Cardiac muscle cell (in vitro differentiated cells and primary cell): ENCODE data around the gene MYH4. TPM values are rescaled to one million over a fixed set of nuclear protein-coding genes. Genes with fewer than 3 reads are reported as not detected.

Experiments used
- DNase-seq, 2 donors: peaks; one replicate each; pipeline versions ENCODE4 v3.0.0 to v3.0.0-alpha.2; 2010 to 2017; ENCODE audit warnings: low read depth in 1 of 2, low spot score in 1 of 2
- H3K27ac ChIP-seq: fragments of 200-600 bp; sonication (generic); 2 replicates; pipeline ENCODE4 v1.5.1; 2016
- H3K27me3 ChIP-seq: fragments of 200-600 bp; sonication (generic); 2 replicates; pipeline ENCODE4 v1.6.0; 2016; ENCODE audit warnings: control low read depth
- H3K36me3 ChIP-seq: fragments of 200-600 bp; sonication (generic); 2 replicates; pipeline ENCODE4 v1.5.1; 2016; ENCODE audit warnings: control low read depth
- H3K4me1 ChIP-seq: fragments of 200-600 bp; sonication (generic); 2 replicates; pipeline ENCODE4 v1.8.1; 2017; ENCODE audit warnings: low read depth, mild to moderate bottlenecking, mixed run types
- H3K4me3 ChIP-seq: fragments of 200-600 bp; sonication (generic); 2 replicates; pipeline ENCODE4 v1.5.1; 2016; ENCODE audit warnings: mild to moderate bottlenecking
- H3K9me3 ChIP-seq: fragments of 200-600 bp; sonication (generic); 2 replicates; pipeline ENCODE4 v1.5.1; 2017; ENCODE audit warnings: low read depth, mild to moderate bottlenecking, control low read depth
- polyA plus RNA-seq: library from polyadenylated mRNA; unstranded; fragments of >200 nt; fragmentation: Nextera tagmentation; extraction: Ambion mirVana; gene quantifications from 2 replicates; pipeline ENCODE4 v1.2.1, GENCODE V29; 2016
- total RNA-seq: library from RNA; depleted of rRNA; stranded (reverse); fragments of >200 nt; gene quantifications from 2 replicates; pipeline ENCODE4 v1.2.3, GENCODE V29; 2016
- TF ChIP-seq, protein P1 (sequence below): IDR thresholded peaks from 2 replicates; pipeline ENCODE4 v1.5.1; 2012; ENCODE audit warnings: low read depth, mild to moderate bottlenecking, low read length

MYH4 gene
- total and polyA plus RNA-seq, 2 experiments from 2014 or later: 0.11 to 0.18 TPM

DNA sequence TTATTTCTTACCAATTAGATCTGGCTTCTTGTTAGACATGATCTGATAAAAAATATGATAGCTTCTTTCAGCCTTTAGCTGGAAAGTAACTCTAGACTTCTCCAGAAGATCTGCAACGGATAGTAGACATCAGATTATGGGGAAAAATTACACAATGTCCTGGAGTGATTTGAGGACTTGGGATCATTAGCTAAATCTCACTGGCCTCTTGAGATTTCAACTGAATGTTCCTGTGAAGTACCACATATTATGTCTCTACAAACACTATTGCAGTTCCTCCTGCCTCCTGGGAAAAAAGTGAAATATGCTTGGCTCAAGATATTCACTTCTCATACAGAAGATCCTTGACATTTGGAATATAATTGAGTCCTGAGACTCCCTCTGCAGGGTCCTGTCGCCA lies 43.5 kb upstream of the MYH4 start:
- TF ChIP-seq, protein P1, sequence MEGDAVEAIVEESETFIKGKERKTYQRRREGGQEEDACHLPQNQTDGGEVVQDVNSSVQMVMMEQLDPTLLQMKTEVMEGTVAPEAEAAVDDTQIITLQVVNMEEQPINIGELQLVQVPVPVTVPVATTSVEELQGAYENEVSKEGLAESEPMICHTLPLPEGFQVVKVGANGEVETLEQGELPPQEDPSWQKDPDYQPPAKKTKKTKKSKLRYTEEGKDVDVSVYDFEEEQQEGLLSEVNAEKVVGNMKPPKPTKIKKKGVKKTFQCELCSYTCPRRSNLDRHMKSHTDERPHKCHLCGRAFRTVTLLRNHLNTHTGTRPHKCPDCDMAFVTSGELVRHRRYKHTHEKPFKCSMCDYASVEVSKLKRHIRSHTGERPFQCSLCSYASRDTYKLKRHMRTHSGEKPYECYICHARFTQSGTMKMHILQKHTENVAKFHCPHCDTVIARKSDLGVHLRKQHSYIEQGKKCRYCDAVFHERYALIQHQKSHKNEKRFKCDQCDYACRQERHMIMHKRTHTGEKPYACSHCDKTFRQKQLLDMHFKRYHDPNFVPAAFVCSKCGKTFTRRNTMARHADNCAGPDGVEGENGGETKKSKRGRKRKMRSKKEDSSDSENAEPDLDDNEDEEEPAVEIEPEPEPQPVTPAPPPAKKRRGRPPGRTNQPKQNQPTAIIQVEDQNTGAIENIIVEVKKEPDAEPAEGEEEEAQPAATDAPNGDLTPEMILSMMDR: no peak
- Histone ChIP-seq H3K4me3 (no peak overlapping the region), H3K27ac (no peak overlapping the region), H3K9me3 (no peaks in the 10 kb centered on the region), H3K4me1 (no peaks in the 10 kb centered on the region), H3K27me3 (no peaks in the 10 kb centered on the region), H3K36me3 (no peaks in the 10 kb centered on the region)
- no peak for DNase-seq

DNA sequence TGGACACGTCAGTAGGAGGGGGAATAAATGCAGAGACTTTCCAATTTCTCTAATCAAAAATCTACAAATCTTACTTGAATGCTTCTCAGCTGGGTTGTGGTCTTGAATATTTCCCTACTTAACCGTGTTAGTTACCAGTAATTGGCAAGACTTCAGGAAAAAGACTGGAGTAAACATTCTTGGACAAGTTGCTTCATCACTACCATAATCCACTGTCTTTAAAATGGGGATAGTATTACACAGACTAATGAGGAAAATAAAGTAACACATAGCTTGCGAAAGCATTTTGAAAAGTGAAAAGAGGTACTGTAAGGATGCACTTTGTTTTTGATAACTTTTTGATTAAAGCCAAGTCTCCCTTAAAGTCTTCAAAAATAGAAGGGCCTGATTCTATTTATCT lies 30.6 kb upstream of the MYH4 start:
- Histone ChIP-seq H3K27me3 (peaks cover 3% of the 10 kb centered on the region), H3K27ac (no peak overlapping the region)
- DNase-seq: peak in 1 of 2 donors; percentile 37

DNA sequence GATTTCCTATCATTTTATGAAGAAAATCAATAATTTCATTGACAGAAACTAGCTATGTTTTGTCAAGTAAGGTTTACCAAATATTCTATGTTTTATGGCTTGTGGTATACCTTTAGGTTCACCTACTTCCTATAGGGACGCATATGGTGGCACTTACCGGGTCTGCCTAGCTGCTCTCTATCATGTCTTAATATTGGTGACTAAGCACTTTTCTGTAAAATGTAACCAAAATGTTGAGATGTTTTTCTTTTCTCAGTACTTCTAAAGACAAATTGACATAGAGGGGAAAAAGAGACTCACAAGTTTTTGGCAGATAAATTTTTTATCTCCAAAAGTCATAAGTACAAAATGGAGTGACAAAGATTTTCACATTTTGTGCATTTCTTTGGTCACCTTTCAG lies 22.6 kb upstream of the MYH4 start:
- no peak for DNase-seq
- Histone ChIP-seq H3K27me3 (no peaks in the 10 kb centered on the region), H3K27ac (no peak overlapping the region), H3K36me3 (no peaks in the 10 kb centered on the region), H3K4me1 (no peaks in the 10 kb centered on the region), H3K9me3 (no peaks in the 10 kb centered on the region), H3K4me3 (no peak overlapping the region)
- TF ChIP-seq, protein P1: no peak

More for the DNA sequence above, 30.6 kb upstream of the MYH4 start:
- Histone ChIP-seq H3K9me3 (no peaks in the 10 kb centered on the region), H3K4me3 (no peak overlapping the region), H3K4me1 (no peaks in the 10 kb centered on the region), H3K36me3 (no peaks in the 10 kb centered on the region)
- TF ChIP-seq, protein P1: no peak

DNA sequence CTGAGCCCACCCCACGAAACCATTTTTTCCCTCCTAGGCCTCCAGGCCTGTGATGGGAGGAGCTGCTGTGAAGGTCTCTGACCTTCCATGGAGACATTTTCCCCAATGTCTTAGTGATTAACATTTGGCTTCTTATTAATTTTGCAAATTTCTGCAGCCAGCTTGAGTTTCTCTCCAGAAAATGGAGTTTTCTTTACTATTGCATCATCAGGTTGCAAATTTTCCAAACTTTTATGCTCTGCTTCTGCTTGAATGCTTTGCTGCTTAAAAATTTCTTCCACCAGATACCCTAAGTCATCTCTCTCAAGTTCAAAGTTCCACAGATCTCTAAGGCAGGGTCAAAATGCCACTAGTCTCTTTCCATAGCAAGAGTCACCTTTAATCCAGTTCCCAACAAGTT lies 12.9 kb upstream of the MYH4 start:
- Histone ChIP-seq H3K4me3 (no peak overlapping the region), H3K36me3 (no peaks in the 10 kb centered on the region), H3K9me3 (peaks cover 3% of the 10 kb centered on the region), H3K27ac (no peak overlapping the region), H3K27me3 (no peaks in the 10 kb centered on the region), H3K4me1 (no peaks in the 10 kb centered on the region)
- no peak for DNase-seq
- TF ChIP-seq, protein P1: no peak

DNA sequence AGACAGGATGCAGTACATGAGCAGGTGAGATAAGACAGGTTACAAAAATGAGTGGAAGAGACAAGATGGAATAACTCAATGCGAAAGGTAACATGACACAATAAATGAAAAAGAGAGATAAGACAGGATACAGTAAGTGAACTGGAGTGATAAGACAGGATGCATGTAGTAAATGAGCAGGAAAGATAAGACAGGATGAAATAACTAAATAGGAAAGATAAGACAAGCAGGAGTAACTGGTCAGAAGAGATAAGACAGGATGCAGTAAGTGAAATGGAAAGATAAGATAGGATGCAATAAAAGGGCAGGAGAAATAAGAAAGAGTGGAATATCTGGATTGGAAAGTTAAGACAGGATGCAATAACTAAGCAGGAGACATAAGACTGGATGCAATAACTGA lies 8.3 kb upstream of the MYH4 start:
- DNase-seq: no peak
- no peak overlapping the region for H3K27ac ChIP-seq
- no peaks in the 10 kb centered on the region for H3K9me3 ChIP-seq
- no peaks in the 10 kb centered on the region for H3K4me1 ChIP-seq
- no peaks in the 10 kb centered on the region for H3K27me3 ChIP-seq
- H3K36me3 ChIP-seq: no peaks in the 10 kb centered on the region
- TF ChIP-seq, protein P1: no peak
- H3K4me3 ChIP-seq: no peak overlapping the region

DNA sequence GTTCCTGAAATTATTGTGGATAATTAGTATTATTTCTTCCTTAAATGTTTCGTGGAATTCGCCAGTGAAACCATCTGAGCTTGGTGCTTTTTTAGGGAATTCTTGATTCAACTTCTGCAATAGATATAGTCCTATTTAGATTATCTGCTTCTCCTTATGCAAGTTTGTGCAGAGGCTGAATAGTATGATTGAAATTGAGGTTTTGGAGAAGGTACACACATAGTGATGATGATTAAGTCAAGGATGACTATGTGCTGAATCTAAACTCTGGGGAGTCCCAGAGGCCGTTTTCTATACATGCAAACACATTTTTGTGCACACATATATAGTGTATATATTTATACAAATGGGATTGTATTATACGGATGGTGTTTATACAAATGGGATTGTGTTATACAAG lies 5.2 kb upstream of the MYH4 start:
- TF ChIP-seq, protein P1: no peak
- Histone ChIP-seq H3K27ac (no peak overlapping the region), H3K9me3 (no peaks in the 10 kb centered on the region), H3K4me1 (no peaks in the 10 kb centered on the region), H3K36me3 (no peaks in the 10 kb centered on the region), H3K27me3 (no peaks in the 10 kb centered on the region), H3K4me3 (no peak overlapping the region)
- no peak for DNase-seq
